IPS-NIHi11 (cell line): ENCODE data around the gene CLIC1.

Source experiments
- DNase-seq: peaks from one replicate; pipeline ENCODE4 v3.0.0; 2012; ENCODE audit warnings: mixed read lengths, low spot score

Gene CLIC1

GRCh38 chr6:31736021-31736767, at the start of gene CLIC1:
CLIC1 (minus strand) TSS chr6:31736530; CDS start chr6:31736300, 230 bp downstream.
- DNase-seq: peak; percentile 79

GRCh38 chr6:31785475-31785874, 49.1 kb upstream of the CLIC1 start:
- peak; percentile 2 for DNase-seq

- DNase-seq: peak; percentile 2
Measured at GRCh38 chr6:31784098-31784925, 48.0 kb upstream of the CLIC1 start.

GRCh38 chr6:31782126-31782855, 46.0 kb upstream of the CLIC1 start:
- DNase-seq: no peak

- DNase-seq: no peak
Measured at GRCh38 chr6:31781244-31782125, 45.2 kb upstream of the CLIC1 start.

GRCh38 chr6:31780507-31781243, 44.3 kb upstream of the CLIC1 start:
- DNase-seq: no peak

GRCh38 chr6:31779908-31780307, 43.6 kb upstream of the CLIC1 start:
- DNase-seq: no peak

- no peak for DNase-seq
Measured at GRCh38 chr6:31778999-31779885, 42.9 kb upstream of the CLIC1 start.

- DNase-seq: no peak
Measured at GRCh38 chr6:31778193-31778592, 41.9 kb upstream of the CLIC1 start.

- DNase-seq: no peak
Measured at GRCh38 chr6:31777667-31778050, 41.3 kb upstream of the CLIC1 start.

GRCh38 chr6:31776989-31777666, 40.8 kb upstream of the CLIC1 start, which contains the start of gene VWA7:
VWA7 (minus strand) TSS chr6:31777328; CDS start chr6:31776779, 549 bp downstream.
- DNase-seq: peak; percentile 68

- no peak for DNase-seq
Measured at GRCh38 chr6:31776485-31776988, 40.2 kb upstream of the CLIC1 start.

- DNase-seq: no peak
Measured at GRCh38 chr6:31775633-31776484, 39.5 kb upstream of the CLIC1 start.

GRCh38 chr6:31775184-31775583, 38.9 kb upstream of the CLIC1 start:
- no peak for DNase-seq

- no peak for DNase-seq
Measured at GRCh38 chr6:31771992-31772358, 35.6 kb upstream of the CLIC1 start.

- no peak for DNase-seq
Measured at GRCh38 chr6:31770860-31771259, 34.5 kb upstream of the CLIC1 start.

- DNase-seq: peak; percentile 93
Measured at GRCh38 chr6:31769684-31770371, 33.5 kb upstream of the CLIC1 start.
